IMR-90 (cell line): ENCODE data around the gene OST4. TPM values are rescaled to one million over a fixed set of nuclear protein-coding genes. Genes with fewer than 3 reads are reported as not detected.

Experiments used
- ATAC-seq: fragments of 200-7000 bp; cut with Tn5 transposase; 2 replicates; pipeline ENCODE4 v1.9.1; 2020; ENCODE audit warnings: low read depth, mild to moderate bottlenecking, moderate library complexity
- BruUV-seq: library from RNA; stranded (reverse); fragments of 400-500 nt; replicated peaks from 2 replicates; lab custom pipeline; 2021; lab: Mats Ljungman, UMichigan
- CTCF ChIA-PET: fragments of 300-600 bp; formaldehyde crosslinking; extraction: SDS; loops from one replicate; lab custom pipeline; 2021; ENCODE audit warnings: antibody characterized with exemption; lab: Yijun Ruan, JAX
- POLR2A ChIA-PET: fragments of 300-600 bp; sonication (Branson Sonifier 250); formaldehyde crosslinking; loops from one replicate; lab custom pipeline; 2022; ENCODE audit warnings: antibody characterized with exemption; ENCODE audit not compliant: unreplicated experiment; lab: Charles Lee
- DNase-seq: peaks from one replicate; pipeline ENCODE4 v3.0.0; 2013
- H2AFZ ChIP-seq: replicated peaks from 2 replicates; pipeline ENCODE3; 2013; ENCODE audit warnings: low read length, mild to moderate bottlenecking; ENCODE audit not compliant: poor library complexity
- H2AK5ac ChIP-seq: 2 replicates; pipeline ENCODE4 v1.6.1; 2013; ENCODE audit warnings: low read depth, low read length, inconsistent platforms
- H2AK9ac ChIP-seq: replicated peaks from 2 replicates; pipeline ENCODE3; 2013; ENCODE audit warnings: mild to moderate bottlenecking, low read depth, low read length, moderate library complexity; ENCODE audit not compliant: poor library complexity
- H2BK120ac ChIP-seq: 2 replicates; pipeline ENCODE4 v1.6.1; 2013; ENCODE audit warnings: low read depth, low read length, inconsistent platforms
- H2BK15ac ChIP-seq: 3 replicates; pipeline ENCODE4 v1.6.1; 2013; ENCODE audit warnings: low read depth, low read length, inconsistent platforms
- H2BK20ac ChIP-seq: 2 replicates; pipeline ENCODE4 v1.6.1; 2013; ENCODE audit warnings: low read depth, mild to moderate bottlenecking, inconsistent platforms, low read length, moderate library complexity
- H2BK5ac ChIP-seq: 2 replicates; pipeline ENCODE4 v1.6.1; 2013; ENCODE audit warnings: mild to moderate bottlenecking, low read depth, low read length, inconsistent platforms; ENCODE audit not compliant: poor library complexity, severe bottlenecking
- H3K14ac ChIP-seq: replicated peaks from 2 replicates; pipeline ENCODE4 v1.6.1; 2013; ENCODE audit warnings: low read depth, low read length, inconsistent platforms
- H3K18ac ChIP-seq: 2 replicates; pipeline ENCODE4 v1.6.1; 2013; ENCODE audit warnings: low read depth, low read length, control low read depth
- H3K23ac ChIP-seq: 2 replicates; pipeline ENCODE4 v1.6.1; 2013; ENCODE audit warnings: low read depth, low read length, inconsistent platforms
- H3K27ac ChIP-seq: 2 replicates; pipeline ENCODE4 v1.5.1; 2013; ENCODE audit warnings: mild to moderate bottlenecking, control low read depth, low read length; ENCODE audit not compliant: insufficient read depth
- H3K27me3 ChIP-seq: 2 replicates; pipeline ENCODE4 v1.6.1; 2013; ENCODE audit warnings: low read length; ENCODE audit not compliant: control insufficient read depth, insufficient read depth
- H3K36me3 ChIP-seq: 2 replicates; pipeline ENCODE4 v1.6.1; 2013; ENCODE audit warnings: low read length, mixed read lengths; ENCODE audit not compliant: control insufficient read depth, insufficient read depth
- H3K4ac ChIP-seq: 2 replicates; pipeline ENCODE4 v1.6.1; 2013; ENCODE audit warnings: low read depth, low read length, inconsistent platforms
- H3K4me1 ChIP-seq: 2 replicates; pipeline ENCODE4 v1.6.1; 2013; ENCODE audit warnings: low read length, mixed read lengths; ENCODE audit not compliant: control insufficient read depth, insufficient read depth
- H3K4me2 ChIP-seq: 2 replicates; pipeline ENCODE4 v1.6.1; 2013; ENCODE audit warnings: low read depth, mild to moderate bottlenecking, control low read depth, low read length, moderate library complexity
- H3K4me3 ChIP-seq: 2 replicates; pipeline ENCODE4 v1.5.1; 2013; ENCODE audit warnings: low read depth, mild to moderate bottlenecking, control low read depth, low read length, moderate library complexity; ENCODE audit not compliant: insufficient read depth
- H3K56ac ChIP-seq: 2 replicates; pipeline ENCODE4 v1.6.1; 2013; ENCODE audit warnings: low read length, inconsistent platforms; ENCODE audit not compliant: insufficient read depth; ENCODE audit errors: extremely low read depth
- H3K79me1 ChIP-seq, 2 experiments: 2 replicates each; pipeline ENCODE4 v1.6.1; 2013; ENCODE audit warnings: low read length in 2 of 2, inconsistent platforms in 1 of 2, low read depth in 1 of 2
- H3K9ac ChIP-seq: 2 replicates; pipeline ENCODE4 v1.6.1; 2013; ENCODE audit warnings: low read depth, low read length, control low read depth
- H3K9me1 ChIP-seq: 2 replicates; pipeline ENCODE4 v1.6.1; 2013; ENCODE audit warnings: low read length, inconsistent platforms; ENCODE audit not compliant: insufficient read depth
- H3K9me3 ChIP-seq: 2 replicates; pipeline ENCODE4 v1.6.1; 2013; ENCODE audit warnings: low read length; ENCODE audit not compliant: control insufficient read depth, insufficient read depth
- H4K20me1 ChIP-seq: 2 replicates; pipeline ENCODE4 v1.6.1; 2013; ENCODE audit warnings: low read length, inconsistent platforms; ENCODE audit not compliant: insufficient read depth
- H4K5ac ChIP-seq: 2 replicates; pipeline ENCODE4 v1.6.1; 2013; ENCODE audit warnings: mild to moderate bottlenecking, low read depth, low read length, control low read depth
- H4K8ac ChIP-seq, 2 experiments: 2 replicates each; pipeline ENCODE4 v1.6.1; 2013; ENCODE audit warnings: low read depth in 2 of 2, low read length in 2 of 2, control low read depth in 1 of 2, inconsistent platforms in 1 of 2
- H4K91ac ChIP-seq: 2 replicates; pipeline ENCODE4 v1.6.1; 2013; ENCODE audit warnings: low read depth, low read length, inconsistent platforms; ENCODE audit not compliant: insufficient read depth
- BHLHE40 ChIP-seq: fragments of 150-350 bp; IDR thresholded peaks from 2 replicates; pipeline ENCODE4 v1.6.1; 2016; ENCODE audit warnings: mild to moderate bottlenecking, low read depth, low read length
- CEBPB ChIP-seq: IDR thresholded peaks from 2 replicates; pipeline ENCODE4 v1.6.1; 2012; ENCODE audit warnings: low read depth, low read length, improper control_type of control experiment
- CHD1 ChIP-seq: IDR thresholded peaks from 2 replicates; pipeline ENCODE4 v1.6.1; 2012; ENCODE audit warnings: low read depth, low read length, improper control_type of control experiment
- CTCF ChIP-seq: conservative IDR thresholded peaks from 2 replicates; pipeline ENCODE4 v1.5.1; 2012; ENCODE audit warnings: mild to moderate bottlenecking, low read depth, low read length, improper control_type of control experiment
- ELK1 ChIP-seq: fragments of 150-350 bp; IDR thresholded peaks from 2 replicates; pipeline ENCODE4 v1.6.1; 2016; ENCODE audit warnings: low read depth, mild to moderate bottlenecking, low read length, moderate library complexity, borderline replicate concordance
- FOS ChIP-seq: fragments of 150-350 bp; IDR thresholded peaks from 2 replicates; pipeline ENCODE4 v1.6.1; 2016; ENCODE audit warnings: low read depth, low read length
- MAFK ChIP-seq: IDR thresholded peaks from 2 replicates; pipeline ENCODE4 v1.6.1; 2012; ENCODE audit warnings: low read depth, low read length, improper control_type of control experiment
- MAZ ChIP-seq: IDR thresholded peaks from 2 replicates; pipeline ENCODE4 v1.6.1; 2012; ENCODE audit warnings: low read depth, mild to moderate bottlenecking, low read length, improper control_type of control experiment, moderate library complexity, borderline replicate concordance
- MXI1 ChIP-seq: IDR thresholded peaks from 2 replicates; pipeline ENCODE4 v1.6.1; 2012; ENCODE audit warnings: low read depth, mild to moderate bottlenecking, low read length, moderate library complexity, borderline replicate concordance
- NFE2L2 ChIP-seq: fragments of 150-350 bp; IDR thresholded peaks from 2 replicates; pipeline ENCODE4 v1.6.1; 2016; ENCODE audit warnings: low read depth, mild to moderate bottlenecking, low read length
- POLR2A ChIP-seq: IDR thresholded peaks from 2 replicates; pipeline ENCODE4 v1.6.1; 2012; ENCODE audit warnings: mild to moderate bottlenecking, low read depth, low read length
- RAD21 ChIP-seq: IDR thresholded peaks from 2 replicates; pipeline ENCODE4 v1.6.1; 2012; ENCODE audit warnings: low read length, improper control_type of control experiment
- RCOR1 ChIP-seq: IDR thresholded peaks from 2 replicates; pipeline ENCODE4 v1.6.1; 2012; ENCODE audit warnings: mild to moderate bottlenecking, low read length, improper control_type of control experiment; ENCODE audit not compliant: insufficient replicate concordance
- RFX5 ChIP-seq: IDR thresholded peaks from 2 replicates; pipeline ENCODE4 v1.8.0; 2012; ENCODE audit warnings: low read depth, mild to moderate bottlenecking, low read length, moderate library complexity
- SMC3 ChIP-seq: fragments of 150-350 bp; IDR thresholded peaks from 2 replicates; pipeline ENCODE4 v1.6.1; 2016; ENCODE audit warnings: low read depth, mild to moderate bottlenecking, antibody characterized with exemption, low read length, moderate library complexity
- USF2 ChIP-seq: fragments of 150-350 bp; IDR thresholded peaks from 2 replicates; pipeline ENCODE4 v1.6.1; 2017; ENCODE audit warnings: mild to moderate bottlenecking, antibody characterized with exemption, low read length, low read depth
- WGBS, 2 experiments: methylation state at CpG; one replicate each; pipeline versions ENCODE4 v1.1.5 to v1.1.7; 2013; ENCODE audit warnings: missing lambda C conversion rate in 2 of 2; ENCODE audit not compliant: insufficient read length in 1 of 2; ENCODE audit errors: extremely low coverage in 2 of 2; 5-methylcytosine and 5-hydroxymethylcytosine counted together
- dilution Hi-C: fragments of 300-500 bp; cut with HindIII; formaldehyde crosslinking; loops from one replicate; pipeline ENCODE4 v1.14.3; 2018; ENCODE audit warnings: low sequenced_read_pairs; ENCODE audit not compliant: unreplicated experiment
- in situ Hi-C: fragments of 300-500 bp; cut with MboI; formaldehyde crosslinking; loops from 3 replicates; pipeline ENCODE4 v1.14.3; 2019; ENCODE audit warnings: low sequenced_read_pairs, inconsistent platforms, mixed read lengths
- intact Hi-C: fragments of 100-400 bp; cut with micrococcal nuclease; formaldehyde crosslinking; loops from 2 replicates; pipeline ENCODE4 v1.10.0; 2022
- polyA plus RNA-seq, 3 experiments: library from polyadenylated mRNA; depleted of rRNA; stranded (reverse); fragments of >200 nt; gene quantifications; 2 replicates each; pipeline ENCODE4 v1.2.3, GENCODE V29; 2012; ENCODE audit warnings: low replicate concordance in 1 of 3
- total RNA-seq: library from RNA; depleted of rRNA; stranded (reverse); fragments of >200 nt; gene quantifications from 2 replicates; pipeline ENCODE4 v1.2.3, GENCODE V29; 2012

The OST4 gene
- total and polyA plus RNA-seq, 2 of the 4 experiments (the other 2 are of a cell fraction): 386 to 806 TPM

- dilution Hi-C loops: no loop called here
- Histone ChIP-seq H3K4me3 (no peak overlapping the region), H2BK5ac (no peak overlapping the region), H2BK20ac (no peak overlapping the region), H3K9me3 (no peaks in the 10 kb centered on the region), H4K91ac (no peak overlapping the region), H3K4ac (no peak overlapping the region), H4K20me1 (no peaks in the 10 kb centered on the region), H4K5ac (no peak overlapping the region), H2AFZ (no peak overlapping the region), H3K36me3 (no peaks in the 10 kb centered on the region), H3K9me1 (no peaks in the 10 kb centered on the region), H3K9ac (no peak overlapping the region), H3K14ac (no peak overlapping the region), H3K56ac (no peak overlapping the region), H3K23ac (no peak overlapping the region), H2AK5ac (no peak overlapping the region), H3K4me1 (no peaks in the 10 kb centered on the region), H3K27ac (no peak overlapping the region), H2BK120ac (no peak overlapping the region), H3K4me2 (no peak overlapping the region), H3K79me1 (no peaks in the 10 kb centered on the region), H2AK9ac (no peak overlapping the region), H2BK15ac (no peak overlapping the region), H4K8ac (no peak overlapping the region), H3K27me3 (peaks cover 34% of the 10 kb centered on the region), H3K18ac (no peak overlapping the region)
- no peak for ATAC-seq
- no peak for TF ChIP-seq NFE2L2
- no peak for TF ChIP-seq MXI1
- no peak for TF ChIP-seq RCOR1
- TF ChIP-seq SMC3: no peak
- no peak for TF ChIP-seq ELK1
- TF ChIP-seq FOS: no peak
- TF ChIP-seq MAFK: no peak
- no peak for TF ChIP-seq RFX5
- TF ChIP-seq RAD21: no peak
- TF ChIP-seq USF2: no peak
- TF ChIP-seq CEBPB: no peak
- TF ChIP-seq CHD1: no peak
- no peak for TF ChIP-seq BHLHE40
- TF ChIP-seq MAZ: no peak
- no peak for TF ChIP-seq POLR2A
- TF ChIP-seq CTCF: no peak
- POLR2A ChIA-PET: interaction anchor here (0.6 kb wide), 1 partner anchor 27 kb away, joined by 3 read pairs; no protein-coding TSS in a partner anchor
- BruUV-seq: no TSS peak
- CTCF ChIA-PET: no interaction called here
- WGBS, 2 experiments: no CpG with 5 or more reads among the region's 2 CpGs
- intact Hi-C loops: no loop called here
- no peak for DNase-seq
- in situ Hi-C loops: no loop called here
Measured at GRCh38 chr2:27108221-27108620, 36.8 kb upstream of the OST4 start.
